A549 (cell line): Measurements from ENCODE around the gene ZNF618. TPM values are rescaled to one million over a fixed set of nuclear protein-coding genes. Genes with fewer than 3 reads are reported as not detected.

Experiments
- ATAC-seq, 2 experiments: fragments of 200-7000 bp in 1 of 2; fragments of >200 bp in 1 of 2; cut with Nextera tagmentation in 1 of 2; cut with Tn5 transposase in 1 of 2; 3 replicates each; pipeline versions ENCODE4 v1.8.0 to v1.9.1; 2018 to 2020; ENCODE audit warnings: mild to moderate bottlenecking in 1 of 2, moderate library complexity in 1 of 2
- CTCF ChIA-PET: fragments of 300-600 bp; sonication (Branson Sonifier 250); formaldehyde crosslinking; extraction: SDS; loops from one replicate; lab custom pipeline; 2021; ENCODE audit warnings: antibody characterized with exemption, inconsistent platforms; lab: Yijun Ruan, JAX
- POLR2A ChIA-PET: fragments of 350-600 bp; formaldehyde crosslinking; extraction: SDS; loops from one replicate; lab custom pipeline; 2021; ENCODE audit warnings: antibody characterized with exemption, inconsistent platforms; lab: Yijun Ruan, JAX
- DNase-seq, 2 experiments: peaks; one replicate each; pipeline versions ENCODE4 v3.0.0 to v3.0.0-alpha.2; 2011 to 2016; ENCODE audit warnings: low read depth in 1 of 2, low spot score in 1 of 2
- FAIRE-seq: peaks from 2 replicates; lab custom pipeline; 2011; peaks lifted over from hg19 to GRCh38; lab: Jason Lieb, UNC
- H3K27ac ChIP-seq, 2 experiments: fragments of >200 bp; sonication (Bioruptor Twin); formaldehyde crosslinking; 3 replicates each; pipeline ENCODE4 v1.5.1; 2016 to 2017
- H3K4me1 ChIP-seq: fragments of >200 bp; sonication (Bioruptor Twin); formaldehyde crosslinking; 3 replicates; pipeline ENCODE4 v1.6.1; 2016
- H3K4me2 ChIP-seq: fragments of >200 bp; sonication (Bioruptor Twin); formaldehyde crosslinking; 3 replicates; pipeline ENCODE4 v1.6.1; 2016
- H3K4me3 ChIP-seq: fragments of >200 bp; sonication (Bioruptor Twin); formaldehyde crosslinking; 3 replicates; pipeline ENCODE4 v1.5.1; 2016
- H3K9me3 ChIP-seq: fragments of >200 bp; sonication (Bioruptor Twin); formaldehyde crosslinking; 3 replicates; pipeline ENCODE4 v1.6.1; 2016
- CEBPB ChIP-seq, 2 experiments: fragments of >200 bp in 1 of 2; sonication (Bioruptor Twin) in 1 of 2; formaldehyde crosslinking in 1 of 2; IDR thresholded peaks; 2 replicates each; pipeline ENCODE4 v1.6.1; 2012 to 2016
- CHD4 ChIP-seq: fragments of 200-600 bp; sonication (generic); IDR thresholded peaks from 2 replicates; pipeline ENCODE4 v1.6.1; 2016; ENCODE audit warnings: antibody characterized with exemption, mild to moderate bottlenecking, borderline replicate concordance
- EHMT2 ChIP-seq: fragments of 200-600 bp; sonication (generic); IDR thresholded peaks from 2 replicates; pipeline ENCODE4 v1.6.1; 2016; ENCODE audit warnings: antibody characterized with exemption, low read depth, mild to moderate bottlenecking, moderate library complexity
- FOXS1 ChIP-seq: fragments of 250-450 bp; sonication (Bioruptor Pico); IDR thresholded peaks from 2 replicates; pipeline ENCODE4 v1.5.0; 2020; ENCODE audit warnings: mild to moderate bottlenecking, moderate library complexity
- GATA3 ChIP-seq: IDR thresholded peaks from 2 replicates; pipeline ENCODE4 v1.6.1; 2012; ENCODE audit warnings: borderline replicate concordance
- HEYL ChIP-seq: fragments of 250-450 bp; sonication (Bioruptor Pico); IDR thresholded peaks from 2 replicates; pipeline ENCODE4 v1.8.0; 2021; ENCODE audit warnings: mild to moderate bottlenecking, moderate library complexity
- HOXA7 ChIP-seq: fragments of 250-450 bp; sonication (Bioruptor Pico); IDR thresholded peaks from 2 replicates; pipeline ENCODE4 v1.5.0; 2020; ENCODE audit warnings: mild to moderate bottlenecking, moderate library complexity
- HOXB5 ChIP-seq: fragments of 250-450 bp; sonication (Bioruptor Pico); IDR thresholded peaks from 2 replicates; pipeline ENCODE4 v1.5.0; 2020; ENCODE audit warnings: mild to moderate bottlenecking, moderate library complexity
- JUN ChIP-seq, 2 experiments: fragments of >200 bp; sonication (Bioruptor Twin); formaldehyde crosslinking; IDR thresholded peaks; 2 replicates in 1 of 2; 3 replicates in 1 of 2; pipeline ENCODE4 v1.6.1; 2016 to 2017
- MAFK ChIP-seq: fragments of 450-650 bp; IDR thresholded peaks from 2 replicates; pipeline ENCODE4 v1.6.1; 2014; ENCODE audit not compliant: partially characterized antibody
- MAZ ChIP-seq: fragments of 150-350 bp; IDR thresholded peaks from 2 replicates; pipeline ENCODE4 v1.6.1; 2014; ENCODE audit warnings: antibody characterized with exemption, low read depth, low read length, borderline replicate concordance
- NPAS2 ChIP-seq: fragments of 250-450 bp; sonication (Bioruptor Pico); IDR thresholded peaks from 2 replicates; pipeline ENCODE4 v1.8.0; 2022; ENCODE audit warnings: mild to moderate bottlenecking, moderate library complexity, borderline replicate concordance
- NR3C1 ChIP-seq: fragments of >200 bp; sonication (Bioruptor Twin); formaldehyde crosslinking; IDR thresholded peaks from 3 replicates; pipeline ENCODE4 v1.6.1; 2017
- PHF8 ChIP-seq: fragments of 200-600 bp; sonication (generic); IDR thresholded peaks from 2 replicates; pipeline ENCODE4 v1.6.1; 2016; ENCODE audit warnings: low read depth, mild to moderate bottlenecking, antibody characterized with exemption, moderate library complexity, borderline replicate concordance
- RARB ChIP-seq: fragments of 250-450 bp; sonication (Bioruptor Pico); IDR thresholded peaks from 2 replicates; pipeline ENCODE4 v1.8.0; 2021; ENCODE audit warnings: mild to moderate bottlenecking, moderate library complexity
- RCOR1 ChIP-seq: fragments of 150-350 bp; IDR thresholded peaks from 2 replicates; pipeline ENCODE4 v1.6.1; 2014; ENCODE audit warnings: antibody characterized with exemption, low read length, low read depth
- RNF2 ChIP-seq: fragments of 200-600 bp; sonication (generic); IDR thresholded peaks from 2 replicates; pipeline ENCODE4 v1.6.1; 2016; ENCODE audit warnings: low read depth, mild to moderate bottlenecking, antibody characterized with exemption, moderate library complexity, borderline replicate concordance
- SMC3 ChIP-seq: fragments of >200 bp; sonication (Bioruptor Twin); formaldehyde crosslinking; IDR thresholded peaks from 3 replicates; pipeline ENCODE4 v1.6.1; 2018; ENCODE audit warnings: inconsistent platforms
- SREBF2 ChIP-seq: fragments of 450-650 bp; IDR thresholded peaks from 2 replicates; pipeline ENCODE4 v1.6.1; 2014; ENCODE audit warnings: mild to moderate bottlenecking, moderate library complexity
- ZC3H11A ChIP-seq: fragments of 450-650 bp; IDR thresholded peaks from 2 replicates; pipeline ENCODE4 v1.6.1; 2014; ENCODE audit warnings: antibody characterized with exemption, mild to moderate bottlenecking
- ZFP36 ChIP-seq: fragments of 450-650 bp; IDR thresholded peaks from 2 replicates; pipeline ENCODE4 v1.6.1; 2014; ENCODE audit warnings: borderline replicate concordance; ENCODE audit not compliant: partially characterized antibody
- ZNF302 ChIP-seq: fragments of 250-450 bp; sonication (Bioruptor Pico); IDR thresholded peaks from 2 replicates; pipeline ENCODE4 v1.9.0; 2021; ENCODE audit warnings: inconsistent platforms, mild to moderate bottlenecking, moderate library complexity
- ZSCAN20 ChIP-seq: fragments of 250-450 bp; sonication (Bioruptor Pico); IDR thresholded peaks from 2 replicates; pipeline ENCODE4 v1.8.0; 2022; ENCODE audit warnings: mild to moderate bottlenecking, moderate library complexity
- WGBS: methylation state at CpG from one replicate; pipeline ENCODE4 v1.1.6; 2017; ENCODE audit errors: missing lambda C conversion rate; 5-methylcytosine and 5-hydroxymethylcytosine counted together
- polyA plus RNA-seq, 4 experiments: library from polyadenylated mRNA; depleted of rRNA in 3 of 4; stranded (reverse); fragments of >200 nt; fragmentation: RNase III in 1 of 4; extraction: RNeasy Plus Mini Kit Qiagen cat#74134 plus additional on column Dnase treatment in 1 of 4; gene quantifications; 2 replicates in 3 of 4; 3 replicates in 1 of 4; pipeline ENCODE4 v1.2.3, GENCODE V29; 2011 to 2017
- TF ChIP-seq, protein P1 (sequence below): fragments of 250-450 bp; sonication (Bioruptor Pico); IDR thresholded peaks from 2 replicates; pipeline ENCODE4 v1.5.0; 2020; ENCODE audit warnings: low read depth, mild to moderate bottlenecking, moderate library complexity
- TF ChIP-seq, protein P2 (sequence below): fragments of 200-600 bp; sonication (generic); IDR thresholded peaks from 2 replicates; pipeline ENCODE4 v1.6.1; 2016; ENCODE audit warnings: antibody characterized with exemption, mild to moderate bottlenecking, moderate library complexity
- TF ChIP-seq, protein P3 (sequence below): fragments of >200 bp; sonication (Bioruptor Twin); formaldehyde crosslinking; IDR thresholded peaks from 2 replicates; pipeline ENCODE4 v1.6.1; 2016

The ZNF618 gene
- polyA plus RNA-seq, 2 of the 4 experiments (the other 2 are of a cell fraction): 9.0 to 10.0 TPM

DNA sequence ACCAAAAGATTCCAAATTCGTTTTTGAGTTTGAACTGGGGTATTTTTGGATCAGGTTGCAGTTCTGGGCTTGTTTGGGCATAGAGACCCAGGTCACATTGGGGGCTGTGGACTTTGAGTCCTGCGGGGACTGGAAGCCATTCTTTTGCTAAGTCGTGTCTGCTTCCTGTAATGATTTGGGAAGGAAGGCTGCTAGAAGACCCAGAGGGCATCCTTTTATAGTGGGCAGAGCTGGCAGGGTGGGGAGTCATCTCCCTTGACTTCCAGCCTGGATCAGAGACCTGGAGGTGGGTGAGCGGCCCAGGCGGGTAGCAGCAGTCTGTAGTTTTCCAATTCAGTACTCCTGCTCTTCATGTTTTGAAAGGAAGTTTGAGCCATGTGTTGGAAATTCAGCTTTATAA lies 11.3 kb downstream of the ZNF618 start:
- Histone ChIP-seq H3K9me3 (peaks cover 17% of the 10 kb centered on the region; the same call in 2 of the 3 replicates), H3K4me3 (no peak overlapping the region), H3K4me1 (peaks cover 6% of the 10 kb centered on the region; the same call in 2 of the 3 replicates), H3K27ac (no peak overlapping the region), H3K4me2 (no peak overlapping the region)
- TF ChIP-seq RARB (CRISPR knock-in tag): no peak
- no peak for TF ChIP-seq HOXA7 (CRISPR knock-in tag)
- TF ChIP-seq RNF2: no peak
- no peak for TF ChIP-seq ZSCAN20
- no peak for TF ChIP-seq ZNF302 (CRISPR knock-in tag)
- TF ChIP-seq EHMT2: no peak
- TF ChIP-seq, protein P1, sequence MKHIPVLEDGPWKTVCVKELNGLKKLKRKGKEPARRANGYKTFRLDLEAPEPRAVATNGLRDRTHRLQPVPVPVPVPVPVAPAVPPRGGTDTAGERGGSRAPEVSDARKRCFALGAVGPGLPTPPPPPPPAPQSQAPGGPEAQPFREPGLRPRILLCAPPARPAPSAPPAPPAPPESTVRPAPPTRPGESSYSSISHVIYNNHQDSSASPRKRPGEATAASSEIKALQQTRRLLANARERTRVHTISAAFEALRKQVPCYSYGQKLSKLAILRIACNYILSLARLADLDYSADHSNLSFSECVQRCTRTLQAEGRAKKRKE (CRISPR knock-in tag): no peak
- no peak for TF ChIP-seq PHF8
- TF ChIP-seq NPAS2 (CRISPR knock-in tag): no peak
- TF ChIP-seq RCOR1: no peak
- no peak for TF ChIP-seq ZC3H11A
- no peak for TF ChIP-seq CHD4
- TF ChIP-seq SREBF2: no peak
- TF ChIP-seq HOXB5: no peak
- TF ChIP-seq JUN (IDR thresholded peaks at IDR 0.05): no peak
- TF ChIP-seq ZFP36: no peak
- ChIA-PET CTCF (interaction anchor here (3.6 kb wide), 1 partner anchor 11 kb away, joined by 12 read pairs; the partner anchor contains the start of gene ZNF618), POLR2A (no interaction called here)
- FAIRE-seq (no peak), ATAC-seq (no peak), DNase-seq (no peak)
- WGBS: 82% methylated on average over 5 of the region's 5 CpGs

DNA sequence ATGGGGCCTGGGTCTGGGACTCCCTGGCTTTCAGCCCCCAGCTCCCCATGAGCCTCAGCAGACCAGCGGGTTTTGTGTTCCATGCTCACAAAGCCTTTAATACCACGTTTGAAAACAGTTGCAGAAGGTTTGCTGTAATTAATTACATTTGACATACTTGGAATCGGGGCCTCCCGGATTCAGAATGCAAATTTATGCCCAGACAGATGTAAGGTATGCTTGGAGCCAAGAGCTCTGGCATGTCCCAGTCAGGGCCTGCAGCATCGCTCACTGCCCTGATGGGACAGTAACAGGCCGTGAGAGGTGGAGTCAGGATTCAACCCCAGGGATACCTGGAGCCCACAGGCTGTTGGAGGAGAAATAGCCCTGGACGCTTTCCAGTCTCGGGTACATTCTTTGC lies 12.2 kb downstream of the ZNF618 start:
- FAIRE-seq: no peak
- no peak overlapping the region for H3K4me3 ChIP-seq
- H3K9me3 ChIP-seq: peaks cover 17% of the 10 kb centered on the region; the same call in 2 of the 3 replicates
- no peak for ATAC-seq
- no peak overlapping the region for H3K4me2 ChIP-seq
- no peak overlapping the region for H3K27ac ChIP-seq
- 89% methylated on average over 8 of the region's 8 CpGs for WGBS
- ChIA-PET CTCF (interaction anchor here (1.3 to 3.6 kb wide), 2 partner anchors 11 to 33 kb away, joined by 3 to 12 read pairs; partner anchors contain the start of gene ZNF618), POLR2A (no interaction called here)
- no peak for DNase-seq
- peaks cover 6% of the 10 kb centered on the region; the same call in 2 of the 3 replicates for H3K4me1 ChIP-seq
- TF ChIP-seq SREBF2: no peak
- TF ChIP-seq NR3C1: no peak
- TF ChIP-seq, all 56 proteins: peak for 0

DNA sequence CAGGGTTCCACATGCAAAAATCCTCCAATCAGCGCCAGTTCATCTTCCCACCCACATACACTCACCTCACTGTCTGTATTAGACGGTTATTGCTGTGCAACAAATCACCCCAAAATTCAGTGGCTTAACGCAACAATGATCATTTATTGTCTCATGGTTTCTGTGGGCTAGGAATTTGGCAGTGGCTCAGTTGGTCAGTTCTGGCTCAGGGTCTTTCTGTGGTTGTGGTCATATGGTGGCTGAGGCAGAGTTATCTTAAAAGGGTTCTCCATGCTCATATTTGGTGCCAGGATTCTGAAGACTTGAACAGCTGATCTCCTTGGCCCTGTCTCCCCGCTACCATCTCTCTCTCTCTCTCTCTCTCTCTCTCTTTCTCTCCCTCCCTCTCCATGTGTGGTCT lies 12.9 kb downstream of the ZNF618 start:
- ATAC-seq (no peak), DNase-seq (no peak), FAIRE-seq (no peak)
- peaks cover 17% of the 10 kb centered on the region; the same call in 2 of the 3 replicates for H3K9me3 ChIP-seq
- CTCF ChIA-PET: interaction anchor here (1.3 to 3.6 kb wide), 2 partner anchors 12 to 33 kb away, joined by 3 to 12 read pairs; partner anchors contain the start of gene ZNF618
- no peak overlapping the region for H3K4me3 ChIP-seq
- TF ChIP-seq HEYL (CRISPR knock-in tag) (no peak), SMC3 (no peak), HOXA7 (CRISPR knock-in tag) (no peak), RARB (CRISPR knock-in tag) (no peak), RCOR1 (no peak), SREBF2 (no peak), JUN (IDR thresholded peaks at IDR 0.05) (no peak), HOXB5 (no peak), MAZ (no peak), FOXS1 (CRISPR knock-in tag) (no peak), GATA3 (no peak), CEBPB (IDR thresholded peaks at IDR 0.05) (no peak), MAFK (no peak), NR3C1 (no peak)
- TF ChIP-seq, protein P2, sequence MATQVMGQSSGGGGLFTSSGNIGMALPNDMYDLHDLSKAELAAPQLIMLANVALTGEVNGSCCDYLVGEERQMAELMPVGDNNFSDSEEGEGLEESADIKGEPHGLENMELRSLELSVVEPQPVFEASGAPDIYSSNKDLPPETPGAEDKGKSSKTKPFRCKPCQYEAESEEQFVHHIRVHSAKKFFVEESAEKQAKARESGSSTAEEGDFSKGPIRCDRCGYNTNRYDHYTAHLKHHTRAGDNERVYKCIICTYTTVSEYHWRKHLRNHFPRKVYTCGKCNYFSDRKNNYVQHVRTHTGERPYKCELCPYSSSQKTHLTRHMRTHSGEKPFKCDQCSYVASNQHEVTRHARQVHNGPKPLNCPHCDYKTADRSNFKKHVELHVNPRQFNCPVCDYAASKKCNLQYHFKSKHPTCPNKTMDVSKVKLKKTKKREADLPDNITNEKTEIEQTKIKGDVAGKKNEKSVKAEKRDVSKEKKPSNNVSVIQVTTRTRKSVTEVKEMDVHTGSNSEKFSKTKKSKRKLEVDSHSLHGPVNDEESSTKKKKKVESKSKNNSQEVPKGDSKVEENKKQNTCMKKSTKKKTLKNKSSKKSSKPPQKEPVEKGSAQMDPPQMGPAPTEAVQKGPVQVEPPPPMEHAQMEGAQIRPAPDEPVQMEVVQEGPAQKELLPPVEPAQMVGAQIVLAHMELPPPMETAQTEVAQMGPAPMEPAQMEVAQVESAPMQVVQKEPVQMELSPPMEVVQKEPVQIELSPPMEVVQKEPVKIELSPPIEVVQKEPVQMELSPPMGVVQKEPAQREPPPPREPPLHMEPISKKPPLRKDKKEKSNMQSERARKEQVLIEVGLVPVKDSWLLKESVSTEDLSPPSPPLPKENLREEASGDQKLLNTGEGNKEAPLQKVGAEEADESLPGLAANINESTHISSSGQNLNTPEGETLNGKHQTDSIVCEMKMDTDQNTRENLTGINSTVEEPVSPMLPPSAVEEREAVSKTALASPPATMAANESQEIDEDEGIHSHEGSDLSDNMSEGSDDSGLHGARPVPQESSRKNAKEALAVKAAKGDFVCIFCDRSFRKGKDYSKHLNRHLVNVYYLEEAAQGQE: no peak
- TF ChIP-seq, protein P3, sequence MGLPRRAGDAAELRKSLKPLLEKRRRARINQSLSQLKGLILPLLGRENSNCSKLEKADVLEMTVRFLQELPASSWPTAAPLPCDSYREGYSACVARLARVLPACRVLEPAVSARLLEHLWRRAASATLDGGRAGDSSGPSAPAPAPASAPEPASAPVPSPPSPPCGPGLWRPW: no peak
- H3K4me2 ChIP-seq: no peak overlapping the region
- H3K27ac ChIP-seq: no peak overlapping the region
- 94% methylated on average over 4 of the region's 4 CpGs for WGBS
- POLR2A ChIA-PET: no interaction called here
- peaks cover 6% of the 10 kb centered on the region; the same call in 2 of the 3 replicates for H3K4me1 ChIP-seq
